HG03095 (cell line): ENCODE data around the gene SGPL1.
"Not testable (repeated sequence)": the region's sequence is repeated elsewhere in the genome, so short reads cannot be mapped to it uniquely, and the experiment has no call there.

Experiments
- ATAC-seq: cut with Tn5 transposase; IDR thresholded peaks from one replicate; pipeline ENCODE4 v1.9.1; 2021; ENCODE audit warnings: moderate library complexity; ENCODE audit not compliant: unreplicated experiment

Gene SGPL1, protein sequence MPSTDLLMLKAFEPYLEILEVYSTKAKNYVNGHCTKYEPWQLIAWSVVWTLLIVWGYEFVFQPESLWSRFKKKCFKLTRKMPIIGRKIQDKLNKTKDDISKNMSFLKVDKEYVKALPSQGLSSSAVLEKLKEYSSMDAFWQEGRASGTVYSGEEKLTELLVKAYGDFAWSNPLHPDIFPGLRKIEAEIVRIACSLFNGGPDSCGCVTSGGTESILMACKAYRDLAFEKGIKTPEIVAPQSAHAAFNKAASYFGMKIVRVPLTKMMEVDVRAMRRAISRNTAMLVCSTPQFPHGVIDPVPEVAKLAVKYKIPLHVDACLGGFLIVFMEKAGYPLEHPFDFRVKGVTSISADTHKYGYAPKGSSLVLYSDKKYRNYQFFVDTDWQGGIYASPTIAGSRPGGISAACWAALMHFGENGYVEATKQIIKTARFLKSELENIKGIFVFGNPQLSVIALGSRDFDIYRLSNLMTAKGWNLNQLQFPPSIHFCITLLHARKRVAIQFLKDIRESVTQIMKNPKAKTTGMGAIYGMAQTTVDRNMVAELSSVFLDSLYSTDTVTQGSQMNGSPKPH

DNA sequence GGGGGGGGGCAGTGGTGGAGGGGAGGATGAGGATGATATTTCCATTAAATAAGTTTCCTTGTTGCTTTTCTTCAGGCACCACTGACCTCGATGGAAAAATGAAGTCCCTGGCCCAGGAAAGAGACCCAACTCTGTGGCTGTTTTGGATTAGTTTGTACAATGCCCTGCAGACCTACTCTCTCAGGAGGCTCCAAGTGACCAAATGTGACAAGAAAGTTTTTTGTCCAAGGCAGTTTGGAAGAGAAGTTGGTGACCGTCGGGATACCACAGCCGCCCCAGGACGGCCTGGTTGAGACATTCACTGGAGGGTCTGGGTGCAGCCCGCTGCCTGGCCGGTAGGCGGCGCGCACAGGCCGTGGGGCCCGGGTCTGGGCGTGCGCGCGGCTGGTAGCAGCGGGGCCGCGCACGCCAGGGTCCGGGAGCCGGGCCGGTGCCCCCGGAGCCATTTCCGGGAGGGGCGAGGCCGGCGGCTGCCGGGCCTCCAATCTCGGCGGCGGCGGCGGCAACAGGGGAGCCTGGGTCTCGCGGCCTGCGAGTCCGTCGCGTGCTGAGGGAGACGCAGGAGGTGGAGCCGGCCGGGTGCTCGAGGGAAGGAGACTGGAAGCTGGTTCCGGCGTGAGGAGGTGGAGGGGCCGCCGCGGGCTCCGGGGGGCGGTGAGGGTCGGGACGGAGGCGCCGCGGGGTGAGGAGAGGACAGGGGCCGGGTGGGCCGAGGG, at the start of gene SGPL1:
Gene SGPL1 (plus strand): TSS at position 445 of the 716 bp plus-strand sequence. CDS start 906 bp downstream, outside the sequence.
- ATAC-seq, result peak; percentile 83

DNA sequence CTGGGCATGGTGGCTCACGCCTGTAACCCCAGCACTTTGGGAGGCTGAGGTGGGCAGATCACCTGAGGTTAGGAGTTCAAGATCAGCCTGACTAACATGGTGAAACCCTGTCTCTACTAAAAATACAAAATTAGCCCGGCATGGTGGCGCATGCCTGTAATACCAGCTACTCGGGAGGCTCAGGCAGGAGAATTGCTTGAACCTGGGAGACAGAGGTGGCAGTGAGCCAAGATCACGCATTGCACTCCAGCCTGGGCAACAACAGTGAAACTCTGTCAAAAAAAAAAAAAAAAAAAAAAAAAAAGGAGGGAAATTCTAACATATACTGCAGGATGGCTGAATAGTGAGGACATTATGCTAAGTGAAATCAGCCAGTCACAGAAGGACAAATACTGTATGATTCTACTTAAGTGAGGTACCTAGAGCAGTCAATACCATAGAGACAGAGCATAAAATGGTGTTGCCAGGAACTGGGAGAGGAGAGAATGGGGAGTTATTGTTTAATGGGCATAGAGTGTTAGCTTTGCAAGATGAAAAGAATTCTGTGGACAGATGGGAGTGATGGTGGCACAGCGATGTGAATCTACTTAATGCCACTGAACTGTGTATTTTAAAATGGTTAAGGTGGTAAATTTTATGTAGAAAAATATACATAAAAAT, 47.6 kb upstream of the SGPL1 start:
- ATAC-seq, result not testable (repeated sequence)

DNA sequence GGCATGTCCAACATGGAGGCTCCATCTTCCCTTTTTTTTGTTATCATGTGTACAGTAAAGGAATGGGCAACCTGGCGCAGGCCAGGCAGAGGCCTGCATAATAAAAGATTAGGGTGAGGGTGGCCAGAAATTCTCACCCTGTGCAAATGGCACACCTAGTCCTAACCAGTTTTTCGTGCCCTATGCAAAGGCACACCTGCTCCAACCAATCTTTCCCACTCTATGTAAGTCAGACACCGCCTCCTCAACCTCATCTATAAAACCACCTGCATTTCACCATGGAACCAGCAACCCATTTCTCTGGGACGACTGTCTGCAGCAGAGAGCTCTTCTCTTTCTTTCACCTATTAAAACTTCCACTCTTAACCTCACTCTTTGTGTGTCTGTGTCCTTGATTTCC, 46.6 kb upstream of the SGPL1 start:
- no peak for ATAC-seq

DNA sequence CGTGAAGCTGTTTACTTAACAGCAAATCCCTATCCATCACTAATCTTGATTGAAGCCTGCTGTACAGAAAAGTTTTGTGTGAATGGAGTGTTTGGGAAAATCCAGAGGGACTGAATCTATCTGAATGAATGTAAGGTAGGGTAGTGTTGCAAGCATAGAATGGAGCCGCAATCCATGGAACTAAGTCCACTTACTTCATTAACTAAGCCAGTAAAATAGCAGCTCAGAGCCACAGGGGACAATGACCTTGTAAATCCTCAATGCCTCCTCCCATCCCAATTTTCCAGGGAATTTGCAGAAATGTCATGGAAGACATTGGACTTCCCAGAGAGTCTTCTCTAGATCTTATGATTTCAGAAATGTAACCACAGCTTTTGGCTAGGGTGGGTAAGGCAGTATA, 45.7 kb upstream of the SGPL1 start:
- ATAC-seq, result no peak

DNA sequence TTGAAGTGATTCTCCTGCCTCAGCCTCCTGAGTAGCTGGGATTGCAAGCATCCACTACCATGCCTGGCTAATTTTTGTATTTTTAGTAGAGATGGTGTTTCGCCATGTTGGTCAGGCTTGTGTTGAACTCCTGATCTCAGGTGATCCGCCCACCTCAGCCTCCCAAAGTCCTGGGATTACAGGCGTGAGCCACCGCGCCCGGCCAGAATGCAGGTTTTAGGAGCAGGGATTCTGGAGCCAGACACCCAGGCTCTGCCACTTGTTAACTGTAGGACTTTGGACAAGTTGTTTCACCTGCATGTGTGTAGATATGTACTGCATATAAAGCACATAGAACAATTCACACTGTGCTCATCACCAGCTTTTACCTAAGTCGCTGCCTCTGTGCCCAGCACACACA, 45.2 kb upstream of the SGPL1 start:
- not testable (repeated sequence) for ATAC-seq

DNA sequence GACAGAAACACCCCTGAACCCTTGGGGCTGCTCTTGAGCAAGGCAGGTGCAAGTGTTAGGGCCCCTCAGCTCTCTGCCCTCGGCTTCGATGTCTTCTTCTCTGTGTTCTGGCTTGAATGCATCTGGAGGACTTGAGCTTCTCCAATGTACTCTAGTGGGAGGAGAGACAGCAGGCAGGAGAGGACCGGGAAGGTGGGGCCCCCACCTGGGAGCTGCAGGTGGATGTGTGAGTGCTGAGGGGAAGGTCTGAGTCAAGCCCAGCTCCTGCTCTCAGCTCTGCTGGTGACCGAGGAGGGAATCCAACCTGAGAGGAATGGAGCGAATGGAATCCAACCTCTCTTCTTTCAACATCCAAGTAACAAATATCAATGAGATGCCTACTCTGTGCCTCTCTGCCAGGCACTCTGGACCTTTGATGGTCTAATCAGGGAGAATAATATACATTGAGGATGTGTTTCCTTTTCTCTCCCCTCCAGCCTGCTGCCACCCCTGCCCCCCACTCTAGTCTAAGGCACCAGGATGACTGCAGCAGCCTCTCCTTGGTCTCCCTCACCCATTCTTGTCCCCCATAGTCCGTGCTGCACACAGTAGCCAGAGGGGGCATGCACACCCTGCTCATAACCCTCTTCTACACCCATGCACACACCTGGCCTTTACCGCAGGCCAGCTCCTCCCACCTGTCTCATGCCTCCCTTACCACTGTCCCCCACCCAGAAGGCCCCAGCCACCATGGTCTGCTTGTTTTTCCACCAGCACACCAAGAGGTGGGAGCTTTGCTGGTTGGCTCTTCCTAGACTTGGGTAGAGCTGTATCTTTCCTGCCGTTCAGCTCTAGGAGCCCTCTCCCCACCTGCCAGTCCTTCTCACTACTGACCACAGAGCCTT, 44.2 kb upstream of the SGPL1 start:
- ATAC-seq, result no peak

DNA sequence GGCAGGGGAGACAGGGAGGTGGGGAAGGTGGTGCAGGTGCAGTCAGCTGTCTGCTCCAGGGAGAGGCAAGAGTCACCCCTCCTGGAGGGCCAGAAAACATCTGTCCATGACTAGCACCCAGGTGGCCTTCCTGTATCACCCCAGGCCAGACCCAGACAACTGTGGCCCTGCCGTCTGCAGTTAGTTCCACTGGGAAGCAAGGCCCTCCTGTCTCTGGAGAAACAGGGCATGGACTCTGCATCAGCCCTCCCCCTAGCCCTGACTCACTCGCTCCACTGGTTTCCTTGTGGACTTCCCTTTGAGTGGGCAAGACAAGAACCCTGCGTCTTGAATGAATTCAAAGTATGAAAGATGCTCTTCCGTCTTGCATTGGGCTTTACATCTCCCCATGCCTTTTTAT, 43.1 kb upstream of the SGPL1 start:
- ATAC-seq, result no peak

DNA sequence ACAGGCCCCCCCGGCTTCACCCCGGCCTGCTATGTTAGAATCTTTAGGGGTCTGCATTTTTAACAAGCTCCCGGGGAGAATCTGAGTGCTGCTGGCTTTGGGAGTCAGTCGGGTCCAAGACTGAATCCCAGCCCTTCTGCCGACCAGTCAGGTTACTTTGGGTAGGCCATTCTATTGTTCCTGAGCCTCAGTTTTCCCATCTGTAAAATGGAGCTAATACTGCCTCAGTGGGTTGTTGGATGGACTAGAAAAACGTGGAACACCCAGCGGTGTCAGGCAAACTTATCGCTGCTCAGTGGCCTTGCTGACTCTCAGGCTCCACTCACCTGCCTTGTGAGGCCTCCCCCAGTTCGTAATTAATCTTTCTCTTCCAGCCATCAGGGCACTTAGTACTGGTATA, 42.3 kb upstream of the SGPL1 start:
- no peak for ATAC-seq

DNA sequence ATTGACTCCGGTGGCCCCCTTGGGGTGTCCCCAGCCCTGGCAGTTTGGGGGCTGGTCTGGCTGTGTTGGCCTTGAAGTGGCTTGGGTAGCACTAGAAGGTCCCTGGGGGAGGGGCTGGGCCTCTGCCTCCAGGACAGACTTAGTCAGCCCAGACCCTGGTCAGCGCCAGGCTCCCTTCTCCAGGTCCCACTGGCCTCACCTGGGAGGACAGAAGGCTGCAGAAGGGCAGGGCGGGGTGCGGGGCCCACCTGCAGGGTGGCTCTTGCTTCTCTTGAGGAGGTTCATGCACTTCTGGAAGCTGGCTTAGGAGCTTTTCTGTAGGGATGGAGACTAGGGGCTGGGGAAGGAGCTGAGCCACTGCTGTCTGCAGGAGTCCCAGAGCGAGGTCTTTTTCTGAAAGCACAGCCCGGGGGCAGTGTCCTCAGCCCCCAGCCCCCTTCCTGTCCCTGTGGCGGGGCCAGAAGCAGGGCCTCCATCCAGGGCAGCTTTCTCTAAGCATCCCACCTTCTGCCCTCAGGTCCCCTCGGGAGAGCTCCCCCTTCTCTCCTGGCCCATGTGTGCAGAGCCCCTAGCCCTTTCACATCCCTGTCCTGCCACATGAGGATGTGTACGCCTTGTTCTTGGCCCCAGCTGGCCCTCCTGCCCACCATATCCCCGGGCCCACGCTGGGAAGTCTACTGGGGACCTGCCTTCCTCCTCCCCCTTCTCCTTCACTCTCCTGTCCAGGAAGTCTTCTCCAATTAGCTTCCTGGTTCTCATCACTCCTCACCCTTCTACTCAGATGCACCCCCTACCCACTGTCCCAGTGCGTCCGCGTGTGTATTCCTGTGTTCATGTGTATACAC, 41.6 kb upstream of the SGPL1 start:
- ATAC-seq, result no peak

DNA sequence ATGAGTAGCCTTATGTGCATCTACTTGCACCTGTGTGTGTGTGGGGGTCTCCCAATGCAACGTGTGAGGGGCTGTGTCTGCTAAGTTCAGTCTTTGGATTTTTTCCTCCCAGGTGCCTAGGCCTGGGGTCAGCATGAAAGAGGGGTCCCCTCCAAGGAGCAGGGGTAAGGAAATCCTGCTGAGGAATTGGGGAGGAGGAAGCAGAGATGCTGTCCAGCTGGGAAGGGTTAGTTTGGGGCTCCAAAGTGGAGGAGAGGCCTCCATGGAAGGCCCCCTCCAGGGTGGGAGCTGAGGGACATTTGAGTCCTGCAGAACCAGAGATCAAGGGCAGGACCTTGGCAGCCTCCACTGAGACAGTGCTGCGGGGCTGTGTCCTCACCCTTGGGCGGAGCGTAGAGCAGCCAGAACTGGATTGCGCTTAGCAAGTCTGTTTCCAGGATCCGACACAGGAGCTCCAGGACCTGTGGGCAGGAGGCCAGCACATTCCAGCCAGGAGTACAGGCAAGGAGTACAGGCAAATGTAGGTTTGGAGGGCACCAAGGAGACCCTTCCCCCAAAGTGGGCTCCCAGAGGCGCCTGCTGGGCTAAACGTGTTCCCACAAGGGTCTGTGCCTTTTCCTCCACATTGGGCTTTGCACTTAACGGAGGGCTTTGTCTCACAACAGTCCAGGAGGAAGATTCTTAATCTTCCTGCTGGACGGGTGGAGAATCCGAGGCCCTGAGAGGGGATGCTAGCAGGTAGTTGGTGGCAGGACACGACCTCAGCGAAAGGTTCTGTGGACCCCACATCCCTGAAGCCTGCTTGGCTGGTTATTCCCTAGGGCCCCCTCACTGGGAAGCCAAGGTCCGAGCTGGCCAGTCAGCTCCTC, 40.7 kb upstream of the SGPL1 start:
- no peak for ATAC-seq

DNA sequence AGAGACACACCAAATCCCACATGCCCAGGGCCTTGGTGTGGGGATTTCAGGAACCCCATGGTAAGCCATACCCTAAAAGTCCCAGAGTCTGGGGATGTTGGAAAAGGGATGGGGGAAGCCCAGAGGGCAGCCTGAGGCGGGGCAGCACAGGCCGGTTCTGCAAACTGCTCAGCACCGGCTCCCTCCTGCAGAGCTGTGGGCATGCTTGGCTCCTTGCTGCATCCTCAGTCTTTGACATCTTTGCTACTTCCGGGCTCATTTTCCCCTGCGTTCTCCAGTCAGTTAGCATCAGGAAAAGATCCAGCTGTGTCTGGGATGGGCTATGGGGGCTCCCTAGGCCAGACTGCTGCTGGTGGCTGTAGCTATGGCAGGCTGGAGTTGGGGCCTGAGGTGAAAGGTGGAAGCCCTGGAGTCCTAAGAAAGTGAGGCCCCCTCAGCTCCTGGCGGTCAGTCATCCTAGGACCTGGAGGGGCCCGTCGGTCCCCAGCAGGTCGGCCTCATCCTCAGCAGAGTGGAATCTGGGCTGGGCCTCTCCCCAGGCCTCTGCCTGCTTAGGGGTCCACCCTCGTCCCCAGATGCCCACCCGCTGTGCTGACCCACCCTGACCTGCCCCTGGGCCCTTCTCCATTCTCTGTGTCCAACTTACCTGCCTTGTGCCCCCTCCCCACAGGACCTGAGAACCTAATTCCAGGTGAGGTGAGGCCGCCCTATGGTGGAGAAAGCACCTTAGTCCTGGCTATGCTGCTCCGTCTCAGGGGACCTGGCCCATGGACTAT, 39.9 kb upstream of the SGPL1 start:
- no peak for ATAC-seq

DNA sequence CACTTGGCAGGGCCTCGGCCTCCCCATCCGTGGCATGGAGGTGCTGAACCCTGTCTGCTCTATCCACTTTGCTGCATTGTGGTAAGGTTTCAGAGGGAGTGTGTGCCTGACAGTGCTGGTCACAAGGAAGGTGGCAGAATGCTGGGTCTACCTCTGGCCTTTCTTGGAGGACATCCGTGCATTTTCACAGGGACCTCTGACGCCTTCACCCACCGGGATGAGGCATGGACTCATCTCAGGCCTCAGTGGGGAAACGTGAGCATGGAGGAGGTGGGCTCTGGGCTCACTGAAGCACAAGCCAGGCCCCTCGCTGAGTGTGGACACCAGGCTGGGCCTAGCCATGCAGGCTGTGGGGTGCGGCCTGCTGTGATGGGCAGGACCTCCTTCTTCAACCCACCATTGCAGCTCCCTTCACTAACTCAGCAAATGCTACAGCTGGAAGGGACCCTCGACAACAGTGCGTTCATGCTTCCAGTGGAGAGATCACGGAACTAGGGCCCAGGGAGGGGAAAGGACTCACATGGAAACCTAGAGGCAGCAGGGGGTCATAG, 39.2 kb upstream of the SGPL1 start:
- no peak for ATAC-seq

DNA sequence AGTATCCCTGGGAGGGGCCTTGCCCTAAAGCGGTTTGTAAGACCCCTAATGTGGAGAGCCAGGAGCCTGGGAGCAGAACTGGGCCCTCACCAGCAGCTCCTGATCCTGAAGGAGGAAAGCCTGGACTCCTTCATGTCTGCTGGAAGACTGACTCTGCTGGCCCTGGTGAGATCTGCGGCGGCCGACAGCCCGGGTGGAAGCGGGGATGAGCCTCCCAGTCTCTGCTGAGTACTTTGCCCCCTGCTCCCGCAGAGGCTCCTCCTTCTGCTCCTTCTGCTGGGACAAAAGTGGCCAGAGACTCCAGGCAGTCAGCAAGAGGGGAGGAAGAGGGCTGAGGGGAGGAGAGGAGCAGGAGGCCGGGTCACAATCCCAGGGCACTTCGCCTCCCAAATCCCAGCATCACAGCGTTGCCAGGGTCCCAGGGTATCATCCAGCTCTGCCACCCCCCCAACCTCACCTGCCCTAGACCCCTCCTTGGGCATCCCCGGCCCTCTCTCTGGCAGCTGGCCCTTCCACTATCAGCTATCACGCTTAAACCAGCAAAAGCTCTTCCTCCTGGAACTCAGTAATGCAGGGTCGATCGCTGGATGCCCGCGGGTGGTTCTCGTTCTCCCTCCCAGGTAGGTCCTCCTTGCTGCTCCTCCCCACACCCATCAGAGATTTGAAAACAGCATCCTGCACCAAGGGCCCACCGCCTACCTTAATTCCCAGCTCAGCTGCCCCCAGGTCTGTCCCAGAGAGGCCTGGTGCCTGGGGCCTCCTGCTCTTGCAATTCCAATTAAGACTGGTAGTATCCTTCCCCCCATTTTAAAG, 38.5 kb upstream of the SGPL1 start:
- no peak for ATAC-seq

DNA sequence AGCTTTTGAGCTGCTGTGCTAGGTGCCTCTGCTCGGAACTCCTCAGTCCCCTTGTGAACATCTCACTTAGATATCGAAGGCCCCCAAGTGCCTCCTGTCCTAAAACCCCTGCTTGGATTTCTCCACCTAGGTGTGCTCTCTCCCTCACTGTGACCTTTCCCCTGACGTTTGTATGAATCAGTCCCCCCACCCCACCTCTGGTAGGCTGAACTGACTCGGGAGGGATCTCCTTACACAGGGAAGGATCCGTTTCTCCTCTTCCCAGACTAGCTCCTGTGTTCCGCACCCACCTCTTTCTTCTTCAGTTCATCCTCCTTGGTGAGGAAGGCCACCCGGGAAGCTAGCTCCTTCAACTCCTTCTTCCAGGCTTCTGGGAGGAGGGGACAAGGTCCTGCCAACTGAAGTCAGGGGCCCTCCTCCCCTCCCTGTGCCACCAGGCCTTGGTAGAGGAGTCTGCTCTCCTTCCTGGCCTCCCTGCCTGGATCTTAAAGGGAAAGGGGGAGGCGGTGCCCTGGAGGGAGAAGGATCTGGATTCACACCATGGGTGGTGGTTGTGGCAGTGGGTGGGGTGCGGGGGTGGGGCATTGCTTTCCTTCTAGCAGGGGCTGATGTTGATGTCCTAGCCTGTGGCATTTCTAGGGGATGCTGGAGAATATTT, 37.4 kb upstream of the SGPL1 start:
- no peak for ATAC-seq

DNA sequence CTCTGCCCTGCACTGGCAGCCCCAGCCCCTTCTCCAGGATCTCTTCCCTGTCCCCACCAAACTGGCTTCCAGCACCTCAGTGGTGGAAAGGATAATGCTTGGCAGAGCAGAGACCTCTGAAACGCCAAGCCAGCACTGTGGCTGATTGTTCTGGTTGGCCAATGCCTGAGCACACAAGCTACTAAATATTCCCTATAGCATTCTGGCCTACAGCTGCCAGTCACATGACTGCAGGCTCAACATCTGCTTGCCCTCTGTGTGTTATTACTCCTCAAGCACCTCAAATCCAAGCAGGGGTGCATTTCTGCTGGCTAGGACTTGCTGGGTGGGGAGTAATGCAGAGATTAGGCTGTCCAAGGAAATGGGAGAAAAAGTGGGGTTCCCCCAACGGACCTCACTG, 36.7 kb upstream of the SGPL1 start:
- no peak for ATAC-seq
